Naive thymus-derived CD4-positive, alpha-beta T cell (primary cell): Measurements from ENCODE around the gene YWHAE. TPM values are rescaled to one million over a fixed set of nuclear protein-coding genes. Genes with fewer than 3 reads are reported as not detected.

Experiments
- polyA plus RNA-seq, 2 donors: library from polyadenylated mRNA; unstranded; fragments of 300-500 nt; fragmentation: Illumina TruSeq; gene quantifications; one replicate each; pipeline ENCODE4 v1.2.3, GENCODE V29; 2021
- total RNA-seq, 6 experiments: library from RNA in 5 of 6; stranded (reverse) in 5 of 6; gene quantifications; 1 replicate in 5 of 6; 2 replicates in 1 of 6; pipeline ENCODE4 v1.2.3 and lab custom pipeline; 2021 to 2026

Gene YWHAE
- total and polyA plus RNA-seq, 7 experiments from 2014 or later = 30.6 to 317 (median 127) TPM

Other genes starting within 250 kb of the YWHAE start
- 100 to 1,000 TPM in 4 of 5 experiments, 10 to 100 TPM in 1; 85.3 to 152 (median 140) TPM for gene ABR, start 220.2 kb downstream of the YWHAE start, total RNA-seq
- gene ABR, start 220.2 kb downstream of the YWHAE start, polyA plus RNA-seq = 10 to 100 TPM; 13.1 to 24.4 TPM
- gene BHLHA9, start 129.8 kb downstream of the YWHAE start, total RNA-seq = not detected
- not detected for gene BHLHA9, start 129.8 kb downstream of the YWHAE start, polyA plus RNA-seq
- under 1 TPM in 1 of 5 experiments, not detected in 4; 0.65 TPM for gene TRARG1, start 120.6 kb downstream of the YWHAE start, total RNA-seq
- gene TRARG1, start 120.6 kb downstream of the YWHAE start, polyA plus RNA-seq = not detected
- gene CRK, start 56.0 kb upstream of the YWHAE start, total RNA-seq = 10 to 100 TPM; 16.9 to 29.0 (median 20.9) TPM
- gene CRK, start 56.0 kb upstream of the YWHAE start, polyA plus RNA-seq = 10 to 100 TPM; 20.0 to 24.3 TPM
- gene MYO1C, start 92.5 kb upstream of the YWHAE start, total RNA-seq = 10 to 100 TPM; 10.3 to 37.0 (median 23.6) TPM
- 1 to 10 TPM; 4.4 to 4.7 TPM for gene MYO1C, start 92.5 kb upstream of the YWHAE start, polyA plus RNA-seq
- 100 to 1,000 TPM in 2 of 5 experiments, 10 to 100 TPM in 3; 50.5 to 184 (median 84.2) TPM for gene INPP5K, start 116.4 kb upstream of the YWHAE start, total RNA-seq
- gene INPP5K, start 116.4 kb upstream of the YWHAE start, polyA plus RNA-seq = 10 to 100 TPM; 72.9 to 84.3 TPM
- gene PITPNA, start 162.6 kb upstream of the YWHAE start, total RNA-seq = 10 to 100 TPM; 31.5 to 87.9 (median 39.1) TPM
- gene PITPNA, start 162.6 kb upstream of the YWHAE start, polyA plus RNA-seq = 10 to 100 TPM; 16.6 to 25.3 TPM
- gene SLC43A2, start 228.6 kb upstream of the YWHAE start, total RNA-seq = 100 to 1,000 TPM in 1 of 5 experiments, 10 to 100 TPM in 1, 1 to 10 TPM in 2, under 1 TPM in 1; 0.44 to 112 (median 9.2) TPM
- 1 to 10 TPM; 3.5 to 3.7 TPM for gene SLC43A2, start 228.6 kb upstream of the YWHAE start, polyA plus RNA-seq
- 1 to 10 TPM; 1.2 to 9.0 (median 2.3) TPM for gene SCARF1, start 245.5 kb upstream of the YWHAE start, total RNA-seq
- under 1 TPM in 1 of 2 donors, not detected in 1; 0.06 TPM for gene SCARF1, start 245.5 kb upstream of the YWHAE start, polyA plus RNA-seq
- gene RILP, start 249.6 kb upstream of the YWHAE start, total RNA-seq = 1 to 10 TPM; 2.1 to 8.7 (median 3.0) TPM
- gene RILP, start 249.6 kb upstream of the YWHAE start, polyA plus RNA-seq = 1 to 10 TPM; 2.4 to 3.4 TPM